ENCODE results near the gene DUSP18.
"Not testable (repeated sequence)": the region's sequence is repeated elsewhere in the genome, so short reads cannot be mapped to it uniquely, and the experiment has no call there.

DNA sequence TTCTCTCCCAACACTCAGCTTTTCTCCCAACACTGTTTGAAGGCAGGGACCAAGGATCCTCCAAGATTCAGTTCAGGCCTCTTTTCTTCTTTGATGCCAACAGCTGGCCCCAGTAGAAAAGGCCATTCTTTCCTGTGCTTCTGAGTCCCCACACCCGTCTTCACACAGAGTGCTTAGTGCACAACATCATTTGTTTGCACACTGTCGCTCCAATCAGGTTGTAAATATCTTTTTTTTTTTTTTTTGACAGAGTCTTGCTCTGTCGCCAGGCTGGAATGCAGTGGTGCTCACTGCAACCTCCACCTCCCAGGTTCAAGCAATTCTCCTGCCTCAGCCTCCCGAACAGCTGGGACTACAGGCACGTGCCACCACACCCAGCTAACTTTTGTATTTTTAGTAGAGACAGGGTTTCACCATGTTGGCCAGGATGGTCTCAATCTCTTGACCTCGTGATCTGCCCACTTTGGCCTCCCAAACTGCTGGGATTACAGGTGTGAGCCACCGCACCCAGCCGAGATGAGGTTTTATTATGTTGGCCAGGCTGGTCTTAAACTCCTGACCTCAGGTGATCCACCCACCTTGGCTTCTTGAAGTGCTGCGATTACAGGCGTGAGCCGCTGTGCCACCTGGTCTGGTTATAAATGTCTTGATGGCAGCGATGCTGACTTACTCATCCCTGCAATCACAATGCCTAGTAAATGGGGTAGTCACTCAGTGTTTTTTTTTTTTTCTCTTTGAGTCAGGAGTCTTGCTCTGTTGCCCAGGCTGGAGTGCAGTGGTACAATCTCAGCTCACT lies 12.4 kb upstream of the DUSP18 start:
- not testable (repeated sequence) for TF ChIP-seq CTCF (IDR thresholded peaks at IDR 0.05); POLR2A (IDR thresholded peaks at IDR 0.05; ENCODE audit: low read length); MAZ (IDR thresholded peaks at IDR 0.05; ENCODE audit: borderline replicate concordance, low read depth, low read length)

Data from A549 (cell line).